ENCODE data around the gene HNRNPH1. TPM values are rescaled to one million over a fixed set of nuclear protein-coding genes. Genes with fewer than 3 reads are reported as not detected.
"Not testable (repeated sequence)": the region's sequence is repeated elsewhere in the genome, so short reads cannot be mapped to it uniquely, and the experiment has no call there.

The HNRNPH1 gene
- total and polyA plus RNA-seq, 12 donors, result 114 to 227 (median 168) TPM

GRCh38 chr5:179657302-179658178, 34.1 kb upstream of the HNRNPH1 start:
- DNase-seq, result peak; percentile 16 to 22
- Histone ChIP-seq H3K27ac (peak overlapping the region in 1 of 10 donors; percentile 62), H3K36me3 (peaks cover 0 to 11% (median 0%) of the 10 kb centered on the region in 9 donors), H3K4me3 (peak overlapping the region in 5 of 10 donors; percentile 22 to 38 (median 34))
- H3K4me1 ChIP-seq; H3K27me3 ChIP-seq; intact Hi-C loops (cut with DNase I); H3K9me3 ChIP-seq: not testable (repeated sequence)
- peak; percentile 92 to 98 (median 96) for ATAC-seq
- TF ChIP-seq CTCF (IDR thresholded peaks at IDR 0.05), result peak in 1 of 9 donors; percentile 15
- WGBS, 2 donors, result 23 to 30% methylated on average over 7 to 11 of the region's 50 CpGs

DNA sequence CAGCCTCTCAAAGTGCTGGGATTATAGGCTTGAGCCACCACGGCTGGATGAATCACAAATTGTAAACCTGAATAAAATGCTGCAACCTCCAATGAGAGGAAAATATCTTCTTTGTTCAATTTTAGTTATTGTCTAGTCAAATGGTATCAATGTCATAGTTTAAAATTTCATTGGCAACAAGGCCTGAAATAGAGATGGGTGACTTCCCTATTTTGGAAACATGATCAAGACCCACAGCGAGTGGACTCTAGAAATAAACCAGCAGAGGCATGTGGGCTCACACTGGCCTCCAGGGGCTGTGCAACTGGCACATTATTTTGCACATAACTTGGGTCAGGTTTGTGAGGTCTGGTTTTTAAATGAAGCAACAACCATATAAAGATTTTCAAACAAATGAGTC, 29.7 kb upstream of the HNRNPH1 start:
- DNase-seq; H3K4me3 ChIP-seq; H3K27me3 ChIP-seq; H3K36me3 ChIP-seq; intact Hi-C loops (cut with DNase I); H3K4me1 ChIP-seq; H3K27ac ChIP-seq; H3K9me3 ChIP-seq; ATAC-seq: not testable (repeated sequence)
- WGBS, 2 donors, result 69 to 73% methylated on average over 2 of the region's 2 CpGs

DNA sequence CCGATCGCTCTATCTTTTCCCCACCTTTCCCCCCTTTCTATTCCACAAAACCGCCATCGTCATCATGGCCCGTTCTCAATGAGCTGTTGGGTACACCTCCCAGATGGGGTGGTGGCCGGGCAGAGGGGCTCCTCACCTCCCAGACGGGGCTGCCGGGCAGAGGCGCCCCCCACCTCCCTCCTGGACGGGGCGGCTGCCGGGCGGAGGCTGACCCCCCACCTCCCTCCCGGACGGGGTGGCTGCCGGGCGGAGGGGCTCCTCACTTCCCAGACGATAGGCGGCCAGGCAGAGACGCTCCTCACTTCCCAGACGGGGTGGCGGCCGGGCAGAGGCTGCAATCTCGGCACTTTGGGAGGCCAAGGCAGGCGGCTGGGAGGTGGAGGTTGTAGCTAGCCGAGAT, 26.8 kb upstream of the HNRNPH1 start:
- H3K4me3 ChIP-seq; H3K9me3 ChIP-seq; H3K36me3 ChIP-seq; DNase-seq; H3K4me1 ChIP-seq; H3K27ac ChIP-seq; H3K27me3 ChIP-seq; intact Hi-C loops (cut with DNase I); ATAC-seq: not testable (repeated sequence)
- WGBS, 2 donors, result 90 to 95% methylated on average over 16 to 25 of the region's 26 CpGs

GRCh38 chr5:179649166-179649703, 25.8 kb upstream of the HNRNPH1 start:
- DNase-seq; H3K36me3 ChIP-seq; H3K27ac ChIP-seq; H3K4me1 ChIP-seq; ATAC-seq; H3K9me3 ChIP-seq; H3K4me3 ChIP-seq; intact Hi-C loops (cut with DNase I); H3K27me3 ChIP-seq: not testable (repeated sequence)
- 64 to 65% methylated on average over 7 to 10 of the region's 10 CpGs for WGBS, 2 donors

GRCh38 chr5:179648410-179648809, 24.9 kb upstream of the HNRNPH1 start:
- H3K36me3 ChIP-seq, result no peaks in the 10 kb centered on the region
- no peaks in the 10 kb centered on the region for H3K9me3 ChIP-seq
- no peak overlapping the region for H3K27ac ChIP-seq
- DNase-seq, result no peak
- WGBS, 2 donors, result 85 to 88% methylated on average over 9 of the region's 9 CpGs
- no peak for ATAC-seq
- H3K4me3 ChIP-seq, result no peak overlapping the region
- no peak for TF ChIP-seq CTCF (IDR thresholded peaks at IDR 0.05)
- no peaks in the 10 kb centered on the region for H3K4me1 ChIP-seq
- H3K27me3 ChIP-seq, result no peaks in the 10 kb centered on the region
- intact Hi-C loops (cut with DNase I), result no loop called here

DNA sequence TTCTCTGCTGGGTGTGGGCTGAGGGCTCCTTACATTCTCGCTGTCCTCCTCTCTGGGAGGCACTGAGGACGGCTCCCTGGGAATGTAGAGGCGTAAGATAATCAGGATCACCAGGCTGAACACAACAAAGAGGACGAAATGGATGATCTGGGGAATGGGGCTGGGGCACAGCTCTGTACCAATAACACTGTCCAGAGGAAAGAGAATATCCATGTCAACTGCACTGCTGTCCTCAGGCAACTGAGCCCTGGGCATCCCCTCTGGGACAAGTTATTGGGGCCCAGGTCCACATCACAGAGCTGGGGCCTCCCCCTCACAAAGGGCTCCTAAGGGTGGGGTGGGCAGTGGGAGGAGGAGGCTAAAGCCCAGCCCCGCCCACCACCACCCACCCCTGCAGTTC, 21.3 kb upstream of the HNRNPH1 start:
- H3K36me3 ChIP-seq; H3K4me1 ChIP-seq; H3K9me3 ChIP-seq; intact Hi-C loops (cut with DNase I); H3K27me3 ChIP-seq; H3K4me3 ChIP-seq; DNase-seq; H3K27ac ChIP-seq: not testable (repeated sequence)
- ATAC-seq, result peak in 2 of 8 donors; percentile 25 to 28
- WGBS, 2 donors, result 78 to 80% methylated on average over 4 of the region's 5 CpGs

DNA sequence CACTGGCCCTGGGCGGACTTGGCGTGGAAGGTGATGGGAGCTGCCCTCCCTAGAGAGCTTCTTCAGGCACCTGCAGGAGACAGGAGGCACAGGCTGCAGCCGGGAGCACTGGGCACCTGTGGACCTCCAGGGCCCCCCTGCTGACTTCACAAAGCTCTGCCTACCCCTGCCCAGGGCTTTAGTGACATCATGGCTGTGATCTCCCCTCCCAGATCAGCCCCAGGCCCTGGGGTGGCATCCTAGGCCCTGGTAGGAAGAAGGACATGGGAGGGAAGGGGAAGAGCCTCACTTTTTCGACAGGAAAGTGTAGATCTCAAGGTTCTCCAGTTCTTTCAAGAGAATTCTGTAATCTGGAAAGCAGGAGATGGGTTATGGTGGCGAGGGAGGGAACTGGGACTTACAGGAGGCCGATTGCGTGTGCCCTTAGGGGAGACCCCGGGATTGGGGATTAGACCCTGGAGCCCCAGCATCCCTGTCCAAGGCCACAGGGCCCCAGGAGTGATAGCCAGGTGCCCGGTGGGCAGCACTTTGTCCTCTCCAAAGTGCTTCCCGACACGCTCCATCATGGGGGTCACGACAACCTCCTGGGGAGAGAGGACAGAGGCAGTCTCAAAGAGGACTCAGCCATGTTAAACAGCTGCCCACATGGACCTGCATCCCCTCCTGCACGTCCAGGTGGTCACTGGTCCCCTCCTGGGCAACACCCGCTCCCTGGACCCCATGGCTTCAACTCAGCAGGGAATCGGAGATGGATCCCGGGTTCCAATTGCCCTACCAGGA, 19.9 kb upstream of the HNRNPH1 start:
- DNase-seq; H3K27ac ChIP-seq; H3K36me3 ChIP-seq; H3K27me3 ChIP-seq; H3K4me1 ChIP-seq; intact Hi-C loops (cut with DNase I); H3K4me3 ChIP-seq; ATAC-seq; H3K9me3 ChIP-seq: not testable (repeated sequence)
- WGBS, 2 donors, result 82 to 87% methylated on average over 14 to 16 of the region's 16 CpGs

GRCh38 chr5:179642626-179643025, 19.2 kb upstream of the HNRNPH1 start:
- WGBS, 2 donors, result 80 to 87% methylated on average over 13 to 14 of the region's 17 CpGs
- H3K9me3 ChIP-seq; H3K4me1 ChIP-seq; ATAC-seq; intact Hi-C loops (cut with DNase I); DNase-seq; H3K4me3 ChIP-seq; H3K36me3 ChIP-seq; H3K27me3 ChIP-seq; H3K27ac ChIP-seq: not testable (repeated sequence)

GRCh38 chr5:179641745-179642144, 18.3 kb upstream of the HNRNPH1 start:
- ATAC-seq; H3K4me1 ChIP-seq; H3K36me3 ChIP-seq; DNase-seq; H3K27ac ChIP-seq; H3K4me3 ChIP-seq; H3K27me3 ChIP-seq; intact Hi-C loops (cut with DNase I); H3K9me3 ChIP-seq: not testable (repeated sequence)
- WGBS, 2 donors, result no CpG with 5 or more reads among the region's 4 CpGs
